T-cell (primary cell): ENCODE results near the gene ELMO1. TPM values are rescaled to one million over a fixed set of nuclear protein-coding genes. Genes with fewer than 3 reads are reported as not detected.
A peak's percentile ranks its signal among the peaks of the same experiment; 100 is the strongest.

Experiments
- ATAC-seq, 4 experiments: fragments of 200-7000 bp in 3 of 4; fragments of 150-1000 bp in 1 of 4; cut with Tn5 transposase; replicated peaks in 1 of 4; 1 replicate in 3 of 4; 2 replicates in 1 of 4; pipeline ENCODE4 v1.10.0; 2021; ENCODE audit warnings: moderate library complexity in 3 of 4, mild to moderate bottlenecking in 2 of 4, moderate number of reproducible peaks in 1 of 4
- CTCF ChIA-PET, 2 donors: fragments of 300-600 bp; sonication (Branson Sonifier 250); formaldehyde crosslinking; loops; one replicate each; lab custom pipeline; 2022; ENCODE audit warnings: antibody characterized with exemption in 2 of 2; lab: Charles Lee
- POLR2A ChIA-PET, 2 donors: fragments of 300-600 bp; sonication (Branson Sonifier 250); formaldehyde crosslinking; loops; one replicate each; lab custom pipeline; 2022; ENCODE audit warnings: antibody characterized with exemption in 2 of 2; lab: Charles Lee
- DNase-seq, 35 experiments: peaks; one replicate each; pipeline versions ENCODE4 v3.0.0 to v3.0.0-alpha.2; 2013 to 2023
- H3K27ac ChIP-seq: one replicate; pipeline ENCODE4 v1.5.1; 2013; ENCODE audit warnings: low read length
- H3K27me3 ChIP-seq, 2 experiments: replicated peaks in 1 of 2; 1 replicate in 1 of 2; 2 replicates in 1 of 2; pipeline versions ENCODE4 v1.6.1 to v1.7.0; 2013; ENCODE audit warnings: low read length in 1 of 2, mixed read lengths in 1 of 2; ENCODE audit not compliant: control insufficient read depth in 2 of 2, insufficient read depth in 2 of 2; ENCODE audit errors: extremely low read depth in 1 of 2
- H3K36me3 ChIP-seq, 2 donors: 1 replicate in 1 of 2; 2 replicates in 1 of 2; pipeline versions ENCODE4 v1.6.1 to v1.7.0; 2013; ENCODE audit warnings: low read length in 1 of 2; ENCODE audit not compliant: control insufficient read depth in 2 of 2, insufficient read depth in 1 of 2; ENCODE audit errors: extremely low read depth in 1 of 2
- H3K4me1 ChIP-seq, 2 experiments: 1 replicate in 1 of 2; 2 replicates in 1 of 2; pipeline versions ENCODE4 v1.6.1 to v1.7.0; 2013; ENCODE audit warnings: low read length in 2 of 2, mixed read lengths in 1 of 2; ENCODE audit not compliant: insufficient read depth in 2 of 2, control insufficient read depth in 1 of 2; ENCODE audit errors: extremely low read depth in 1 of 2
- H3K4me3 ChIP-seq, 2 donors: 1 replicate in 1 of 2; 2 replicates in 1 of 2; pipeline versions ENCODE4 v1.5.1 to v1.7.0; 2013; ENCODE audit warnings: mild to moderate bottlenecking in 2 of 2, low read length in 1 of 2, moderate library complexity in 1 of 2; ENCODE audit not compliant: control insufficient read depth in 1 of 2; ENCODE audit errors: extremely low read depth in 1 of 2
- H3K9me3 ChIP-seq: 2 replicates; pipeline ENCODE4 v1.7.0; 2013
- H3K27ac Mint-ChIP-seq, 2 donors: one replicate each; pipeline ENCODE4 v1.8.0; 2020 to 2021; ENCODE audit warnings: mild to moderate bottlenecking in 2 of 2, mixed read lengths in 2 of 2
- H3K27me3 Mint-ChIP-seq, 2 donors: one replicate each; pipeline ENCODE4 v1.8.0; 2021 to 2022; ENCODE audit warnings: mixed read lengths in 2 of 2
- H3K36me3 Mint-ChIP-seq: one replicate; pipeline ENCODE4 v1.8.0; 2021; ENCODE audit warnings: mixed read lengths
- H3K4me1 Mint-ChIP-seq, 3 donors: one replicate each; pipeline ENCODE4 v1.8.0; 2020 to 2022; ENCODE audit warnings: mixed read lengths in 3 of 3, mild to moderate bottlenecking in 1 of 3
- H3K4me3 Mint-ChIP-seq, 3 donors: one replicate each; pipeline ENCODE4 v1.8.0; 2020 to 2022; ENCODE audit warnings: mild to moderate bottlenecking in 3 of 3, mixed read lengths in 3 of 3, moderate library complexity in 3 of 3
- H3K9me3 Mint-ChIP-seq, 3 donors: one replicate each; pipeline ENCODE4 v1.8.0; 2020 to 2022; ENCODE audit warnings: mixed read lengths in 3 of 3
- WGBS: methylation state at CpG from one replicate; pipeline ENCODE4 v1.1.5; 2013; ENCODE audit warnings: missing lambda C conversion rate; ENCODE audit not compliant: insufficient coverage; 5-methylcytosine and 5-hydroxymethylcytosine counted together
- total RNA-seq, 35 experiments: library from RNA in 6 of 35; stranded (reverse) in 6 of 35; fragments of 120-200 nt in 1 of 35; gene quantifications; one replicate each; pipeline versions ENCODE4 v1.2.1 to v1.2.4 and lab custom pipeline; 2013 to 2026

ELMO1 gene
- total RNA-seq, 5 donors from 2014 or later (not counting 1 experiment from before 2014, with no cell fraction given): 101 to 149 (median 113) TPM

DNA sequence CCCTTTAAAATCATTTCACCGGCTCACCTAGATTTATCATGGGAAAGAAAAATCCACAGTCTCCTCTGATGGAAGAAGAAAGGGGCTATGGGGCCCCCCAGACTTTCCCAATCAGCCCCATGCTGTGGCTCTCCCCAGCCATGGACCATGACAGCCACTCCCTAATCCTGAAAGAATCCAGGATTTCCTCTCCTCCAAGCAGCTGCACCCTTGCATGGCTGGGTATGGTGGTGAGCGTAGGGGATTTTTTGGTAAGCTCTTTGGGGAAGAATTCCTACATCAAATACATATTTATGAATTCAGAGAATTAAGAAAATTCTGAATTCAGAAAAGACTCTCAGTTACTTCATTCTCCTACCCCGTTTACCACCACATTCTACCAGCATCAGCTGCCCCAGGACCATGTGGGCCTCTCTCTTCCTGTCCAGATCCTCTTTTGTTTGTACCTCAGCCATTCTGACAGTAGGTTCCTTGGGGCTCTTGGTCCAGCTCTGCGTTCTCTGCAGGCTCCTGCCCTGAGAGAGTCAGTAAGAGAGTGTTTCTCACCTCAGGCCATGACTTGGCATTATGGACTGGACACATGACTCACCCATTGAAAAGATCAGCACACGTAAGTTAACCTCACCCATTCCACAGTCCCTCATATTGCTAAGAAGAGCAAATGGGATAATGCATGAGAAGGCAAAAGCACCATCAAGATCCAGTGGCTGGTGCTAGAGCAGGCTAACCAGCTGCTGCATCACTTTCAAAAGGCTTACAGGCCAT, 337.8 kb downstream of the ELMO1 start:
- H3K27me3 Mint-ChIP-seq: no peaks in the 10 kb centered on the region
- H3K27ac Mint-ChIP-seq: no peak overlapping the region
- Histone ChIP-seq H3K4me3 (no peak overlapping the region), H3K9me3 (no peaks in the 10 kb centered on the region), H3K27me3 (no peaks in the 10 kb centered on the region), H3K4me1 (peaks cover 0 to 6% of the 10 kb centered on the region in 2 experiments), H3K36me3 (peaks cover 0 to 20% of the 10 kb centered on the region in 2 donors), H3K27ac (no peak overlapping the region)
- DNase-seq: no peak
- no peak for ATAC-seq
- no peaks in the 10 kb centered on the region for H3K9me3 Mint-ChIP-seq
- no peak overlapping the region for H3K4me3 Mint-ChIP-seq
- ChIA-PET CTCF (interaction anchor here in 1 of 2 donors (0.6 kb wide), 1 partner anchor 722 kb away, joined by 4 read pairs; no protein-coding TSS in a partner anchor), POLR2A (no interaction called here)
- H3K36me3 Mint-ChIP-seq: peaks cover 51% of the 10 kb centered on the region
- peaks cover 56 to 68% (median 60%) of the 10 kb centered on the region in 3 donors for H3K4me1 Mint-ChIP-seq
- no CpG with 5 or more reads among the region's 5 CpGs for WGBS

DNA sequence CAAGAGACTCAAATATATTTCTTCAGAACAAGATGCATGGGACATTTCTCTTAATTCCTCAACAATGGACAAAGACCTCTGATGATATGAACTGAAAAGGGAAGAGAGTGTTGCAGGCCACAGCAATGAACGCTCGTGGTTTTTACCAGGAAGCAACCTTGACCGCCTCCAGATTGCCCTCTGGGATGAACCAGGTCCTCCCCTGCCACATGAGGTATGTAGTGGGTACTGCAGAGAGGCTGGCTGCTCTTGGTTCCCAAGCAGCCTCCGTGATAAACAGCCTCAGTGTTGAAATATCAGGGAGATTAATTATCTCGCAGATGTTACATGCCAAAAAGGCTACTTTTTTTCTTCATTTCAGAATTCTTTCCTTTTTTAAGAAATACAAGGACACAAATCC, 338.8 kb downstream of the ELMO1 start:
- Histone ChIP-seq H3K36me3 (peaks cover 0 to 20% of the 10 kb centered on the region in 2 donors), H3K9me3 (no peaks in the 10 kb centered on the region), H3K4me1 (no peaks in the 10 kb centered on the region), H3K27ac (no peak overlapping the region), H3K4me3 (no peak overlapping the region), H3K27me3 (no peaks in the 10 kb centered on the region)
- ChIA-PET CTCF (no interaction called here), POLR2A (no interaction called here)
- Mint-ChIP-seq H3K4me3 (no peak overlapping the region), H3K27me3 (no peaks in the 10 kb centered on the region), H3K27ac (peak overlapping the region in 1 of 2 donors; percentile 28), H3K4me1 (peaks cover 53 to 65% (median 60%) of the 10 kb centered on the region in 3 donors), H3K36me3 (peaks cover 55% of the 10 kb centered on the region), H3K9me3 (no peaks in the 10 kb centered on the region)
- ATAC-seq (no peak), DNase-seq (no peak)
- WGBS: 78% methylated on average over 4 of the region's 5 CpGs

DNA sequence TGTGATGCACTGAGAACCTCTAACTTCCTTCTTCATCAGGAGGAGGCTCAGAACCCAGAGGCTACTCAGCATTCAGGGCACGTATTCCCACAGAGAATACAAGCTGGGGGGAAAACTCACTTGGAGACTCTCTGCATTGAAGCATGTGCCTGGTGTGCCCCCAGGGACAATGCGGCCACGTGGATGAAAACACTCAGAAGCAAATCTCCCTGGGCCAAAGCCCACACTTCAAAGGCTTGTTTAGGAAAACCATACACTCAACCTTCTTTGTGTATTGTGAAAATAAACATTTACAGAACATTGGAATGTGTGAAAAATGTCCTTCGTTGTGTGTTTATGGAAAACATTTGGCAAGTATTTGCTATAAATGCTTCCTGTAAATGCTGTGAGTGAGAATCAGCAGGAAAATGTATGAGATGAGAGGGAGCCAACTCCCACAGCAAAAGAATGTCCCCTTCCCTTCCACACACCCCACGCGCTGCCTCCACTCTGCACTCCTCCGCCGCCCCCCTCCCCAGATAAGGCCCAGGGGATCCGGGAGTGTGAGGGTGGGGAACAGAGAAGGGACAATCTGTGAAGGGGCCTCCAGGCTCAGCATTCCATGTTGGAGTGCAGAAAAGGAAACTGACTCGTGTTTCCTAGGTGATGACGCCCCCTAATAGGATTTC, 339.5 kb downstream of the ELMO1 start:
- DNase-seq (no peak), ATAC-seq (no peak)
- Histone ChIP-seq H3K27me3 (no peaks in the 10 kb centered on the region), H3K4me1 (no peaks in the 10 kb centered on the region), H3K9me3 (no peaks in the 10 kb centered on the region), H3K27ac (no peak overlapping the region), H3K4me3 (no peak overlapping the region), H3K36me3 (peaks cover 0 to 20% of the 10 kb centered on the region in 2 donors)
- ChIA-PET CTCF (no interaction called here), POLR2A (no interaction called here)
- peaks cover 55% of the 10 kb centered on the region for H3K36me3 Mint-ChIP-seq
- H3K9me3 Mint-ChIP-seq: no peaks in the 10 kb centered on the region
- peaks cover 53 to 67% (median 61%) of the 10 kb centered on the region in 3 donors for H3K4me1 Mint-ChIP-seq
- WGBS: no CpG with 5 or more reads among the region's 11 CpGs
- H3K27ac Mint-ChIP-seq: no peak overlapping the region
- no peaks in the 10 kb centered on the region for H3K27me3 Mint-ChIP-seq
- no peak overlapping the region for H3K4me3 Mint-ChIP-seq

DNA sequence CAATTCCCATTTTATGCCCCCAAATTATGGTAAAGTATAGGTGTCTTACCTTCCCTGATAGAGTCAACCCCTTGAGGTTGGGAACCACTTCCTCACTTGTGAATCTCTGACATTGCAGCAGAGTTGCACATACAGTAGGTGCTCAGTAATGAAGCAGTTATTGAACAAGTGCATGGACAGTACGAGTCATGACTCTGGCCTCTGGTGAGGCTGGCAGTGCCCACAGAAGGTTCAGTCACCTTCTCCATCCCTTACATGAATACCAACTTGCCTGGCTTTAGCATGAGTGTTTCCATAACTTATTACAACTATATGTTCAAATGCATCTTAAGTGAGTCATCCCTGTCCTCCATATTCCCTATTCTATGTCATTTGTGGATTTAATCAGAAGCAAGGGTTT, 340.0 kb downstream of the ELMO1 start:
- Mint-ChIP-seq H3K27ac (no peak overlapping the region), H3K9me3 (no peaks in the 10 kb centered on the region), H3K4me1 (peaks cover 49 to 64% (median 58%) of the 10 kb centered on the region in 3 donors), H3K4me3 (no peak overlapping the region), H3K36me3 (peaks cover 50% of the 10 kb centered on the region), H3K27me3 (no peaks in the 10 kb centered on the region)
- H3K4me3 ChIP-seq: no peak overlapping the region
- no peak for ATAC-seq
- H3K27ac ChIP-seq: no peak overlapping the region
- 100% methylated on average over 1 of the region's 1 CpG for WGBS
- DNase-seq: no peak
- H3K27me3 ChIP-seq: no peaks in the 10 kb centered on the region
- peaks cover 0 to 20% of the 10 kb centered on the region in 2 donors for H3K36me3 ChIP-seq
- ChIA-PET POLR2A (interaction anchor here in 1 of 2 donors (0.5 kb wide), 1 partner anchor 409 kb away, joined by 4 read pairs; no protein-coding TSS in a partner anchor), CTCF (no interaction called here)
- H3K4me1 ChIP-seq: no peaks in the 10 kb centered on the region
- H3K9me3 ChIP-seq: no peaks in the 10 kb centered on the region

DNA sequence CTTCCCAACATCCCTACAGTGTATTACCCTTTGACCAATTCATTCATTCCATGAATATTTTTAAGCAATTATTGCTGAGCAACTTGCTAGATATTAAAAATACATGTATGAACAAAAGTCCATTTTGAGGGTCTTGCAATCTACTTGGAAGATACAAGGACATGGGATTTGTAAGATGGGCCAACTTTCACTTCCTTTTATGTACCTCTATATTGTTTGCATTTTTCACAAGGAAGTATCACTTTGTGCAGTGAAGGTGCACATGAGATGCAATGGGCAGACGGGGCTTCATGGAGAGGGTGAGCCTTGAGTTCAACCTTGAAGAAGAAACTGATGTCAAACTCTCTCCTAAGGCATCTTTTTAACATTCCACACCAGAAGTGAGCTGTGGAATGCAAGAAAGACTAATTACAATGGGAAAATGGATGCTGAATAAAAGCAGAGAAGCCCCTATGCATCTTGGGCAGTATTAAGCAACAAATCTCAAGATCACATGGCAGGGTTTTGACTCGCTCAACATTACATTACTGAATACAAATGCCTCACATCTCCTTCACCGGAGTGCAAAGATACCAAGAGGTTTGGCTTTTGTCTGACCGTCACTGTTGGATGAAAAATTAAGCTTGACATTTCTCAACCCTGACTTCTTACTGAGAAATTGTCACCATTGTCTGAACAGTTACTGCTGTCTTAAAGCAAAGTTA, 341.5 kb downstream of the ELMO1 start:
- Histone ChIP-seq H3K36me3 (peaks cover 0 to 17% of the 10 kb centered on the region in 2 donors), H3K27me3 (no peaks in the 10 kb centered on the region), H3K4me3 (no peak overlapping the region), H3K27ac (no peak overlapping the region), H3K4me1 (peaks cover 0 to 6% of the 10 kb centered on the region in 2 experiments), H3K9me3 (no peaks in the 10 kb centered on the region)
- H3K4me1 Mint-ChIP-seq: peaks cover 50 to 68% (median 62%) of the 10 kb centered on the region in 3 donors
- WGBS: 80% methylated on average over 1 of the region's 4 CpGs
- no peaks in the 10 kb centered on the region for H3K27me3 Mint-ChIP-seq
- peaks cover 44% of the 10 kb centered on the region for H3K36me3 Mint-ChIP-seq
- H3K27ac Mint-ChIP-seq: no peak overlapping the region
- H3K9me3 Mint-ChIP-seq: no peaks in the 10 kb centered on the region
- ChIA-PET POLR2A (no interaction called here), CTCF (no interaction called here)
- ATAC-seq (no peak), DNase-seq (no peak)
- H3K4me3 Mint-ChIP-seq: no peak overlapping the region

DNA sequence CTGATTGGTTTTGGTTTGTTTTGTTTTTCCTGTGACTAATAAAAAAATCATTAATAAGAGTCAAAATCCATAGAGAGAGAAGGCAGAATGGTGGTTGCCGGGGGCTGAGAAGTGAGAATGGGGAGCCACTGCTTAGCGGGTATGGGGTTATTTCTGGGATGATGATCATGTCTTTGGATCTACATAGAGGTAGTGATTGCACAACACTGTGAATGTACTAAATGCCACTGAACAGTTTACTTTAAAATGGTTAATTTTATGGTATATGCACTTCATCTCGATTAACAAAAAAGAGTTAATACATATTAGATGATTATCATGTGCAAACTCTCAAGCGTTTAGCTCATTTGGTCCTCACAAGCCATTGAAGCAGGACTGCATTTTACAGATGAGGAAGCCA, 342.9 kb downstream of the ELMO1 start:
- no peaks in the 10 kb centered on the region for H3K9me3 ChIP-seq
- ChIA-PET CTCF (no interaction called here), POLR2A (interaction anchor here in 1 of 2 donors (0.6 kb wide), 1 partner anchor 424 kb away, joined by 3 read pairs; no protein-coding TSS in a partner anchor)
- H3K9me3 Mint-ChIP-seq: no peaks in the 10 kb centered on the region
- DNase-seq (no peak), ATAC-seq (no peak)
- H3K27me3 ChIP-seq: no peaks in the 10 kb centered on the region
- no peaks in the 10 kb centered on the region for H3K27me3 Mint-ChIP-seq
- no peak overlapping the region for H3K4me3 ChIP-seq
- no peak overlapping the region for H3K27ac ChIP-seq
- no peak overlapping the region for H3K4me3 Mint-ChIP-seq
- H3K4me1 Mint-ChIP-seq: peaks cover 56 to 72% (median 68%) of the 10 kb centered on the region in 3 donors
- peaks cover 0 to 10% of the 10 kb centered on the region in 2 donors for H3K36me3 ChIP-seq
- peaks cover 38% of the 10 kb centered on the region for H3K36me3 Mint-ChIP-seq
- 93% methylated on average over 2 of the region's 4 CpGs for WGBS
- H3K27ac Mint-ChIP-seq: no peak overlapping the region
- H3K4me1 ChIP-seq: peaks cover 9 to 13% of the 10 kb centered on the region in 2 experiments
